Ectodermal cell (in vitro differentiated cells): ENCODE results near the gene ARID3B.
"Not testable (repeated sequence)": the region's sequence is repeated elsewhere in the genome, so short reads cannot be mapped to it uniquely, and the experiment has no call there.

Experiments
- H3K27ac ChIP-seq: 2 replicates; pipeline ENCODE4 v1.7.0; 2013; ENCODE audit warnings: mild to moderate bottlenecking, low read depth, low read length; ENCODE audit not compliant: insufficient read depth, poor library complexity, severe bottlenecking
- H3K27me3 ChIP-seq: 2 replicates; pipeline ENCODE4 v1.7.0; 2013; ENCODE audit warnings: mild to moderate bottlenecking, low read length; ENCODE audit not compliant: insufficient read depth, control insufficient read depth, poor library complexity, severe bottlenecking
- H3K36me3 ChIP-seq: one replicate; pipeline ENCODE4 v1.7.0; 2013; ENCODE audit warnings: low read length; ENCODE audit not compliant: control insufficient read depth, insufficient read depth
- H3K4me1 ChIP-seq: one replicate; pipeline ENCODE4 v1.7.0; 2013; ENCODE audit warnings: low read length; ENCODE audit not compliant: control insufficient read depth, insufficient read depth
- H3K4me3 ChIP-seq: 2 replicates; pipeline ENCODE4 v1.7.0; 2013; ENCODE audit warnings: low read depth, low read length, control low read depth; ENCODE audit not compliant: insufficient read depth
- H3K9me3 ChIP-seq: 2 replicates; pipeline ENCODE4 v1.7.0; 2013; ENCODE audit warnings: mild to moderate bottlenecking, low read length, moderate library complexity; ENCODE audit not compliant: control insufficient read depth
- WGBS, 2 experiments: methylation state at CpG; one replicate each; pipeline ENCODE4 v1.1.7; 2013; ENCODE audit warnings: missing lambda C conversion rate in 2 of 2; 5-methylcytosine and 5-hydroxymethylcytosine counted together

ARID3B gene

GRCh38 chr15:74531144-74531811 is 9.7 kb upstream of the ARID3B start:
- Histone ChIP-seq H3K4me3 (no peak overlapping the region), H3K27ac (peak overlapping the region; percentile 52), H3K4me1 (peaks cover 19% of the 10 kb centered on the region), H3K27me3 (no peaks in the 10 kb centered on the region), H3K9me3 (no peaks in the 10 kb centered on the region), H3K36me3 (no peaks in the 10 kb centered on the region)
- 25 to 33% methylated on average over 4 of the region's 4 CpGs for WGBS, 2 experiments

GRCh38 chr15:74535388-74536084 is 5.5 kb upstream of the ARID3B start:
- no peaks in the 10 kb centered on the region for H3K36me3 ChIP-seq
- peaks cover 14% of the 10 kb centered on the region for H3K4me1 ChIP-seq
- whole genome bisulfite sequencing, 2 experiments, result 83 to 85% methylated on average over 2 to 3 of the region's 3 CpGs
- no peak overlapping the region for H3K4me3 ChIP-seq
- no peak overlapping the region for H3K27ac ChIP-seq
- H3K27me3 ChIP-seq, result no peaks in the 10 kb centered on the region
- H3K9me3 ChIP-seq, result no peaks in the 10 kb centered on the region

- H3K9me3 ChIP-seq, result no peaks in the 10 kb centered on the region
- H3K4me3 ChIP-seq, result no peak overlapping the region
- H3K4me1 ChIP-seq, result peaks cover 4% of the 10 kb centered on the region
- 93 to 94% methylated on average over 1 of the region's 1 CpG for WGBS, 2 experiments
- H3K27me3 ChIP-seq, result no peaks in the 10 kb centered on the region
- no peak overlapping the region for H3K27ac ChIP-seq
- no peaks in the 10 kb centered on the region for H3K36me3 ChIP-seq
Measured at GRCh38 chr15:74537736-74538135, 3.3 kb upstream of the ARID3B start.

GRCh38 chr15:74539521-74539920 is 1.5 kb upstream of the ARID3B start:
- not testable (repeated sequence) for H3K27ac ChIP-seq

GRCh38 chr15:74540161-74540760 is 759 bp upstream of the ARID3B start:
- 9 to 10% methylated on average over 17 of the region's 17 CpGs for WGBS, 2 experiments
- H3K4me1 ChIP-seq, result peaks cover 12% of the 10 kb centered on the region
- H3K9me3 ChIP-seq, result no peaks in the 10 kb centered on the region
- H3K36me3 ChIP-seq, result peaks cover 4% of the 10 kb centered on the region
- H3K27ac ChIP-seq, result peak overlapping the region; percentile 45
- H3K27me3 ChIP-seq, result no peaks in the 10 kb centered on the region
- H3K4me3 ChIP-seq, result peak overlapping the region; percentile 55

More at GRCh38 chr15:74539521-74539920, 1.5 kb upstream of the ARID3B start:
- not testable (repeated sequence) for H3K4me3 ChIP-seq, H3K27me3 ChIP-seq, H3K36me3 ChIP-seq, H3K9me3 ChIP-seq
- 94 to 95% methylated on average over 12 of the region's 12 CpGs for WGBS, 2 experiments
- H3K4me1 ChIP-seq, result peaks cover 12% of the 10 kb centered on the region

GRCh38 chr15:74541494-74542165 is 610 bp downstream of the ARID3B start:
- no peaks in the 10 kb centered on the region for H3K9me3 ChIP-seq
- peaks cover 20% of the 10 kb centered on the region for H3K4me1 ChIP-seq
- peaks cover 4% of the 10 kb centered on the region for H3K36me3 ChIP-seq
- WGBS, 2 experiments, result 0 to 2% methylated on average over 21 of the region's 21 CpGs
- peak overlapping the region; percentile 86 for H3K4me3 ChIP-seq
- peak overlapping the region; percentile 83 for H3K27ac ChIP-seq
- no peaks in the 10 kb centered on the region for H3K27me3 ChIP-seq

- 42 to 47% methylated on average over 8 of the region's 8 CpGs for WGBS, 2 experiments
Measured at GRCh38 chr15:74542166-74543042, 1.4 kb downstream of the ARID3B start.

GRCh38 chr15:74543043-74543422 is 2.0 kb downstream of the ARID3B start:
- Histone ChIP-seq H3K36me3 (peaks cover 6% of the 10 kb centered on the region), H3K9me3 (no peaks in the 10 kb centered on the region), H3K27me3 (no peaks in the 10 kb centered on the region), H3K27ac (no peak overlapping the region), H3K4me1 (peaks cover 21% of the 10 kb centered on the region), H3K4me3 (peak overlapping the region; percentile 86)
- WGBS, 2 experiments, result 42 to 50% methylated on average over 3 of the region's 3 CpGs

More at GRCh38 chr15:74542166-74543042, 1.4 kb downstream of the ARID3B start:
- peak overlapping the region; percentile 86 for H3K4me3 ChIP-seq
- no peaks in the 10 kb centered on the region for H3K9me3 ChIP-seq
- H3K27ac ChIP-seq, result no peak overlapping the region
- H3K4me1 ChIP-seq, result peaks cover 21% of the 10 kb centered on the region
- no peaks in the 10 kb centered on the region for H3K27me3 ChIP-seq
- peaks cover 4% of the 10 kb centered on the region for H3K36me3 ChIP-seq

GRCh38 chr15:74543583-74543982 is 2.6 kb downstream of the ARID3B start:
- WGBS, 2 experiments, result 55 to 57% methylated on average over 3 of the region's 3 CpGs
- H3K4me1 ChIP-seq, result peaks cover 27% of the 10 kb centered on the region
- H3K27me3 ChIP-seq, result no peaks in the 10 kb centered on the region

More at GRCh38 chr15:74543583-74543982, 2.6 kb downstream of the ARID3B start:
- H3K4me3 ChIP-seq, result peak overlapping the region; percentile 86
- H3K27ac ChIP-seq, result no peak overlapping the region
- peaks cover 12% of the 10 kb centered on the region for H3K36me3 ChIP-seq
- H3K9me3 ChIP-seq, result no peaks in the 10 kb centered on the region
